ENCODE measurements around the gene CAND2. TPM values are rescaled to one million over a fixed set of nuclear protein-coding genes. Genes with fewer than 3 reads are reported as not detected.
A peak's percentile ranks its signal among the peaks of the same experiment; 100 is the strongest.
"Not testable (repeated sequence)": the region's sequence is repeated elsewhere in the genome, so short reads cannot be mapped to it uniquely, and the experiment has no call there.

The CAND2 gene
- total RNA-seq, 2 donors from 2014 or later = 3.6 to 6.6 TPM

DNA sequence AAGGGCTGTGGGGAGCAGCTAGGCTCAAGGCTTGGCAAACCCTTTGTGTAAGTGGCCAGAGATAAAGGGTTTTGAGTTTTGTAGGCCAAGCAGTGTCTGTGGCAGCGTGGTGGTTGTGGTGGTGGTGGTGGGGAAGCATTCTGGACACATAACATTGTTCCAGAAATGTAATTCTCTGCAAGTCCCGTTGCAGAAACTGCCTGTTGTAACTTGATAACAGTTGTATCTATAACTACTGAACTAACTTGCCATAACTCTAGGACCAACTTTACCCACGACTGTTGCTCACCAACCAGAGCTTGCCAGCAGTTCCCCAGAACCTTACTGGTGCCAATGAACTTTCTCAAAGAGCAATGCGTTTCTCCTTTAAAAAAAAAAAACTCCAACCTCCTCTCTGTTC is 19.3 kb upstream of the CAND2 start:
- Histone ChIP-seq H3K27me3 (no peaks in the 10 kb centered on the region), H3K4me3 (no peak overlapping the region), H3K9me3 (no peaks in the 10 kb centered on the region), H3K36me3 (replicated peaks in 1 of 2; ENCODE audit: insufficient read depth in 1 of 2, low read depth in 2 of 2) (no peaks in the 10 kb centered on the region), H3K4me1 (peaks cover under 1% of the 10 kb centered on the region), H3K27ac (no peak overlapping the region)
- intact Hi-C loops (cut with DNase I) = no loop called here
- DNase-seq (no peak), ATAC-seq (no peak)
- no peak for TF ChIP-seq POLR2A (IDR thresholded peaks at IDR 0.05)
- TF ChIP-seq, protein P1, sequence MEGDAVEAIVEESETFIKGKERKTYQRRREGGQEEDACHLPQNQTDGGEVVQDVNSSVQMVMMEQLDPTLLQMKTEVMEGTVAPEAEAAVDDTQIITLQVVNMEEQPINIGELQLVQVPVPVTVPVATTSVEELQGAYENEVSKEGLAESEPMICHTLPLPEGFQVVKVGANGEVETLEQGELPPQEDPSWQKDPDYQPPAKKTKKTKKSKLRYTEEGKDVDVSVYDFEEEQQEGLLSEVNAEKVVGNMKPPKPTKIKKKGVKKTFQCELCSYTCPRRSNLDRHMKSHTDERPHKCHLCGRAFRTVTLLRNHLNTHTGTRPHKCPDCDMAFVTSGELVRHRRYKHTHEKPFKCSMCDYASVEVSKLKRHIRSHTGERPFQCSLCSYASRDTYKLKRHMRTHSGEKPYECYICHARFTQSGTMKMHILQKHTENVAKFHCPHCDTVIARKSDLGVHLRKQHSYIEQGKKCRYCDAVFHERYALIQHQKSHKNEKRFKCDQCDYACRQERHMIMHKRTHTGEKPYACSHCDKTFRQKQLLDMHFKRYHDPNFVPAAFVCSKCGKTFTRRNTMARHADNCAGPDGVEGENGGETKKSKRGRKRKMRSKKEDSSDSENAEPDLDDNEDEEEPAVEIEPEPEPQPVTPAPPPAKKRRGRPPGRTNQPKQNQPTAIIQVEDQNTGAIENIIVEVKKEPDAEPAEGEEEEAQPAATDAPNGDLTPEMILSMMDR (IDR thresholded peaks at IDR 0.05) = no peak
- 64 to 69% methylated on average over 4 of the region's 4 CpGs for WGBS, 2 donors

DNA sequence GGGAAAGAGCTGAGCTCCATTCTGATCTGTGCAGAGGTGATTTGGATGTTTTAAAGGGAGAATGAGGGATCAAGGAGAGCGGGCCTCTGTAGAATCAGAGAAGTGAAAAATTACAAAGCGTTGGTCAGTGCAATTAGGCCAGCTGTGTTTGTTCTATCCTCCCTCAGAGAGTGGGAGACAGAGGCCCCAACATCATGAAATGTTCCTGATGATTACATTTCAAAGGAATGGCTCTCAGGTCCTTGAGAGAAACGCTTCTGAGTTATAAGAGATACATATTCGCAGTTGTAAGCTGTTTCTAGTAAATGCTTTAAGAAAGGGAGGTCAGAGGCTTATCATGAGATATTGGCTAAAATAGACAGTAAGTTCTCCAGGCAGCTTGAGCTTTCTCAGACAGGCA is 15.7 kb upstream of the CAND2 start:
- H3K9me3 ChIP-seq = no peaks in the 10 kb centered on the region
- H3K4me1 ChIP-seq = peaks cover 5% of the 10 kb centered on the region
- WGBS, 2 donors = 64 to 68% methylated on average over 4 of the region's 4 CpGs
- no peak overlapping the region for H3K27ac ChIP-seq
- H3K4me3 ChIP-seq = no peak overlapping the region
- DNase-seq (no peak), ATAC-seq (no peak)
- intact Hi-C loops (cut with DNase I) = no loop called here
- no peak for TF ChIP-seq POLR2A (IDR thresholded peaks at IDR 0.05)
- TF ChIP-seq, protein P1 (IDR thresholded peaks at IDR 0.05) = no peak
- no peaks in the 10 kb centered on the region for H3K27me3 ChIP-seq
- H3K36me3 ChIP-seq (replicated peaks in 1 of 2; ENCODE audit: insufficient read depth in 1 of 2, low read depth in 2 of 2) = no peaks in the 10 kb centered on the region

DNA sequence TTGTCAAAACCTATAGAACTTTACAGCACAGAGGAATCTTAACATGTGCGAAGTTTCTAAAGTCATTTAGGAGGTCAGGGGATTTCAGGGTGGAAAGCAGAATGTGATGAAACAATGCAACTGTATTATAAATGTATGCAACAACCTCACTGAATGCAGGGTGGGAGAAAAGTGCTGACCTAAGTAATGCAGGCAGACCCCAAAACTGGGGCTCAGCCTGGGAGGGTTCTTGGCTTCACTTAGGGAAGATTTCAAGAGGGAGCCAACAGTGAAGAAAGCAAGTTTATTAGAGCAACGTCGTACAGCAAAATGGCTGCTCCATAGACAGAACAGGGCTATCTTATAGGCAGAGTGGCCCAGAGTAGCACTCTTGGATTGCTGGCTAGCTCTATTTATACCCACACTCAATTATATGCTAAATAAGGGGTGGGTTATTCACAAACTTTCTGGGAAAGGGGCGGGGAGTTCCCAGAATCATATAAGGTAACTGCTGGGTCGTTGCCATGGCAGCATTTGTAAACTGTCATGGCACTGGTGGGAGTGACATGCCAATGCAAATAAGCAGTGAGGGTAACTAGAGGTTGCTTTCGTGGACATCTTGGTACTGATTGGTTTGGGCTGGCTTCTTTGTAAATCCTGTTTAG is 14.2 kb upstream of the CAND2 start:
- WGBS, 2 donors = 50 to 53% methylated on average over 6 of the region's 6 CpGs

DNA sequence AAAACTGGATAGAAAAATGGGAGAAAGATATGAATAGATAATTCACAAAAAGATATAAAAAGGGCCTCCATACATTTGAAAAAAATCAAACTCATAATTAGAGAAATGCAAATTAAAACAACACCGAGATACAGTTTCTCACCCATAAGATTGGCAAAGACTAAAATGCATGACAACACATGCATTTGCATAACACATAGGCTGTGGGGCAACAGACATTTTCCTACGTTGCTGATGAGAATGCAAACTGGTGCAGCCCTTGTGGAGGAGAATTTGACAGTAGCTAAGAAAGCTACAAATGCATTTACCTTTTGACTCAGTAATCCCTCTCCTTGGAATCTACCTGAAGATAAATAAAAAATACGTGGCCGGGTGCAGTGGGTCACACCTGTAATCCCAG is 11.4 kb upstream of the CAND2 start:
- Histone ChIP-seq H3K27ac (no peak overlapping the region), H3K9me3 (no peaks in the 10 kb centered on the region), H3K4me3 (no peak overlapping the region), H3K36me3 (replicated peaks in 1 of 2; ENCODE audit: insufficient read depth in 1 of 2, low read depth in 2 of 2) (no peaks in the 10 kb centered on the region), H3K27me3 (no peaks in the 10 kb centered on the region), H3K4me1 (peaks cover 5% of the 10 kb centered on the region)
- intact Hi-C loops (cut with DNase I) = no loop called here
- TF ChIP-seq POLR2A (IDR thresholded peaks at IDR 0.05) = no peak
- TF ChIP-seq, protein P1 (IDR thresholded peaks at IDR 0.05) = no peak
- no peak for DNase-seq
- WGBS, 2 donors = 55 to 58% methylated on average over 4 of the region's 4 CpGs
- ATAC-seq = no peak

More for the DNA sequence above, 14.2 kb upstream of the CAND2 start:
- Histone ChIP-seq H3K4me3 (no peak overlapping the region), H3K27me3 (no peaks in the 10 kb centered on the region), H3K36me3 (replicated peaks in 1 of 2; ENCODE audit: insufficient read depth in 1 of 2, low read depth in 2 of 2) (no peaks in the 10 kb centered on the region), H3K27ac (no peak overlapping the region), H3K9me3 (no peaks in the 10 kb centered on the region), H3K4me1 (peaks cover 5% of the 10 kb centered on the region)
- peak; percentile 42 to 88 (median 49) for DNase-seq
- peak; percentile 74 for ATAC-seq
- TF ChIP-seq, protein P1 (IDR thresholded peaks at IDR 0.05) = no peak
- TF ChIP-seq POLR2A (IDR thresholded peaks at IDR 0.05) = no peak
- intact Hi-C loops (cut with DNase I) = no loop called here

DNA sequence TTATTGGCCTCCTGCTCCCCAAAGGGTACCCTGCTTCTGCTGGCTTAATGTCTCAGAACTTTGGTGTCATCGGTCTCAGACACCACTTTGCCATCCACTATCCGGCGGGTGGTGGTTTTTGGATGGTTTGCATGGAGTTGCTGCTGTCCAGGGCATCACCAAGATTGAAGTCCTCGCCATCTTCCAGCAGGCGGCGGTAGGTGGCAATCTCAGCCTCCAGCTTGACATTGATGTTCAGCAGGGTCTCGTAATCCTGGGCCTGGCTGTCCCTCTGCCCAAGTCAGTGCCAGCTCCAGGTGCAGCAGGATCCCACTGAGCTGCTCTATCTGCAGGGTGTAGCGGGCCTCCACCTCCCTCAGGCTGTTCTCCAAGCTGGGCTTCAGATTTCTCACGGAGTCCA is 9.1 kb upstream of the CAND2 start:
- DNase-seq = peak; percentile 32 to 66 (median 61)

DNA sequence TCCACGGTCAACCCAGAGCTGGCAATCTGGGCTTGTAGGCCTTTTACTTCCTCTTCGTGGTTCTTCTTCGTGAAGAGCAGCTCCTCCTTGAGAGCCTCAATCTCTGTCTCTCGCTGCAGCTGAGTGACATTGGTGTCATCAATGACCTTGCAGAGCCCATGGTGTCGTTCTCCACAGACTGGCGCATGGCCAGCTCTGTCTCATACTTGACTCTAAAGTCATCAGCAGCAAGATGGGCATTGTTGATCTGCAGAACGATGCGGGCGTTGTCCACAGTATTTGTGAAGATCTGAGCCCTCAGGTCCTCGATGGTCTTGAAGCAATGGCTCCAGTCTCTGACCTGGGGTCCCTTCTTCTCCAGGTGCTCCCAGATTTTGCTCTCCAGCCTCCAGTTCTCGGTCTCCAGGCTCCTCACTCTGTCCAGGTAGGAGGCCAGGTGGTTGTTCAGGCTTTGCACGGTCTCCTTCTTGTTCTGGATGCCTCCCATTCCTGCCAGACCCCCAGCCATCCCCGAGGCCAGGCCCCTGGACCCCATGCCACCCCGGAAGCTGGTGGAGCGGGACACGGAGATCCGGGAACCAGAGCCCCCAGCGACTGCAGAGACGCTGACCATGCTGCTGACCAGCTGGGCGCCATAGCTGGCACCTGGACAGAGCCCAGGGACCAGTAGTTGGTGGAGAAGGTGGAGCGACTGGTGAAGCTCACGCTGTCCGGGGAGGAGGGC is 8.4 kb upstream of the CAND2 start:
- H3K4me3 ChIP-seq; H3K4me1 ChIP-seq; H3K36me3 ChIP-seq (replicated peaks in 1 of 2; ENCODE audit: insufficient read depth in 1 of 2, low read depth in 2 of 2); ATAC-seq; DNase-seq; intact Hi-C loops (cut with DNase I); H3K27me3 ChIP-seq; H3K9me3 ChIP-seq; H3K27ac ChIP-seq: not testable (repeated sequence)
- 57 to 72% methylated on average over 15 to 23 of the region's 23 CpGs for WGBS, 2 donors

More for the DNA sequence above, 9.1 kb upstream of the CAND2 start:
- H3K36me3 ChIP-seq (replicated peaks in 1 of 2; ENCODE audit: insufficient read depth in 1 of 2, low read depth in 2 of 2); H3K9me3 ChIP-seq; H3K27me3 ChIP-seq; H3K4me3 ChIP-seq; H3K4me1 ChIP-seq; H3K27ac ChIP-seq; intact Hi-C loops (cut with DNase I); ATAC-seq: not testable (repeated sequence)
- 18 to 47% methylated on average over 5 to 9 of the region's 9 CpGs for WGBS, 2 donors
- TF ChIP-seq, protein P1 (IDR thresholded peaks at IDR 0.05) = peak in 4 of 7 experiments; percentile 17 to 41 (median 27)

Data from body of pancreas (tissue), 4 donors.